Esophagus muscularis mucosa (tissue), 4 donors: Measurements from ENCODE around the gene APOBEC3C. TPM values are rescaled to one million over a fixed set of nuclear protein-coding genes. Genes with fewer than 3 reads are reported as not detected.
"Not testable (repeated sequence)": the region's sequence is repeated elsewhere in the genome, so short reads cannot be mapped to it uniquely, and the experiment has no call there.

Source experiments
- DNase-seq: peaks from one replicate; pipeline ENCODE4 v3.0.0-alpha.2; 2017; ENCODE audit errors: extremely low spot score
- H3K27ac ChIP-seq, 4 donors: fragments of 200-600 bp; sonication (generic); replicated peaks in 1 of 4; 1 replicate in 3 of 4; 2 replicates in 1 of 4; pipeline ENCODE4 v1.5.1; 2016 to 2019; ENCODE audit warnings: mild to moderate bottlenecking in 1 of 4
- H3K27me3 ChIP-seq, 4 donors: fragments of 200-600 bp; sonication (generic); one replicate each; pipeline versions ENCODE4 v1.5.1 to v1.6.0; 2016 to 2019
- H3K36me3 ChIP-seq, 4 donors: fragments of 200-600 bp; sonication (generic); one replicate each; pipeline ENCODE4 v1.5.1; 2016 to 2019
- H3K4me1 ChIP-seq, 4 donors: fragments of 200-600 bp; sonication (generic); one replicate each; pipeline ENCODE4 v1.5.1; 2016 to 2019
- H3K4me3 ChIP-seq, 4 donors: fragments of 200-600 bp; sonication (generic); 1 replicate in 2 of 4; 2 replicates in 2 of 4; pipeline ENCODE4 v1.5.1; 2016 to 2019; ENCODE audit warnings: mild to moderate bottlenecking in 4 of 4, moderate library complexity in 1 of 4
- H3K9me3 ChIP-seq, 4 donors: fragments of 200-600 bp; sonication (generic); 1 replicate in 3 of 4; 2 replicates in 1 of 4; pipeline ENCODE4 v1.5.1; 2016 to 2019
- CTCF ChIP-seq, 3 experiments: fragments of 200-600 bp in 2 of 3; fragments of 450-650 bp in 1 of 3; sonication (generic) in 2 of 3; IDR thresholded peaks; one replicate each; pipeline ENCODE4 v1.5.1; 2017 to 2019; ENCODE audit warnings: antibody characterized with exemption in 3 of 3, mild to moderate bottlenecking in 2 of 3, moderate library complexity in 1 of 3
- EP300 ChIP-seq: sonication (generic); formaldehyde crosslinking; IDR thresholded peaks from one replicate; pipeline ENCODE4 v1.6.1; 2017; ENCODE audit warnings: antibody characterized with exemption
- POLR2A ChIP-seq: fragments of 450-650 bp; IDR thresholded peaks from one replicate; pipeline ENCODE4 v1.6.1; 2017; ENCODE audit warnings: antibody characterized with exemption, moderate library complexity, mild to moderate bottlenecking, low read depth
- POLR2AphosphoS5 ChIP-seq, 2 donors: sonication (generic); formaldehyde crosslinking; IDR thresholded peaks; one replicate each; pipeline ENCODE4 v1.6.1; 2017; ENCODE audit warnings: antibody characterized with exemption in 2 of 2
- WGBS: methylation state at CpG from one replicate; pipeline ENCODE4 v1.1.5; 2018; 5-methylcytosine and 5-hydroxymethylcytosine counted together
- intact Hi-C: fragments of 100-400 bp; cut with DNase I; formaldehyde crosslinking; loops from one replicate; pipeline ENCODE4 v1.15.1; 2023
- total RNA-seq, 4 donors: library from RNA; depleted of rRNA; stranded (reverse); fragments of >200 nt; gene quantifications; one replicate each; pipeline versions ENCODE4 v1.1.0 to v1.2.1, GENCODE V29; 2016

The APOBEC3C gene
- total RNA-seq, 4 donors from 2014 or later = 7.1 to 11.3 (median 8.8) TPM

DNA sequence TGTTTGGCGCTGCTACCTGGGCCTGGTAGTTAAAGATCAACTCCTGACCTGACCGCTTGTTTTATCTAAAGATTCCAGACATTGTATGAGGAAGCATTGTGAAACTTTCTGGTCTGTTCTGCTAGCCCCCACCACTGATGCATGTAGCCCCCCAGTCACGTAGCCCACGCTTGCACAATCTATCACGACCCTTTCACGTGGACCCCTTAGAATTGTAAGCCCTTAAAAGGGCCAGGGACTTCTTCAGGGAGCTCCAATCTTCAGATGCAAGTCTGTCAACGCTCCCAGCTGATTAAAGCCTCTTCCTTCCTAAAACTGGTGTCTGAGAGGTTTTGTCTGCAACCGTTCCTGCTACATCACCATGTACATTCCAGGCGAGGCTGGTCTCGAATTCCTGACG is 41.6 kb downstream of the APOBEC3C start:
- Histone ChIP-seq H3K27ac (no peak overlapping the region), H3K27me3 (peaks cover 0 to 9% (median 0%) of the 10 kb centered on the region in 4 donors), H3K9me3 (no peaks in the 10 kb centered on the region), H3K36me3 (no peaks in the 10 kb centered on the region), H3K4me3 (no peak overlapping the region), H3K4me1 (no peaks in the 10 kb centered on the region)
- intact Hi-C loops = no loop called here
- 85% methylated on average over 11 of the region's 11 CpGs for WGBS
- TF ChIP-seq CTCF (IDR thresholded peaks at IDR 0.05) (no peak), POLR2AphosphoS5 (IDR thresholded peaks at IDR 0.05) (no peak), EP300 (no peak), POLR2A (no peak)
- no peak for DNase-seq

DNA sequence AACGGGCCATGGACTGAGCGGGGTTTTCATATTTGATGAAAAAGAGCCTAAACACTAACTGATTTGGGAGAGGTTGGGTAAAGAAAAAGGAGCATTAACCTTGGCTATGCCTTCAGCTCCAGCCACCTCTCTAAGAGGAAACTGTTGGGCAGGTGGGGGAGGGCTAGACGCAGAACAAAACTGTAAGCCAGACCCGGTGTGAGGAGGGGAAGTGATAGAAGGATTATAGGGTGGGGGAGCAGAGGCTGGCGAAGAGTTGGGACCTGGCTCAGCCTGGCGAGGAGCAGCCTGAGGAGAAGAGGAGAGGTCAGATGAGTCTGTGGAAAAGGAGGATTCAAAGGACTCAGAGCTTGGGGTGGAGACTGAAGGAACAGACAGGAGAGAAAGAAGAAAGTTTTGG is 47.2 kb downstream of the APOBEC3C start:
- intact Hi-C loops, H3K27ac ChIP-seq, DNase-seq, H3K4me3 ChIP-seq, H3K4me1 ChIP-seq, H3K36me3 ChIP-seq, H3K27me3 ChIP-seq, H3K9me3 ChIP-seq: not testable (repeated sequence)
- 70% methylated on average over 6 of the region's 6 CpGs for WGBS

DNA sequence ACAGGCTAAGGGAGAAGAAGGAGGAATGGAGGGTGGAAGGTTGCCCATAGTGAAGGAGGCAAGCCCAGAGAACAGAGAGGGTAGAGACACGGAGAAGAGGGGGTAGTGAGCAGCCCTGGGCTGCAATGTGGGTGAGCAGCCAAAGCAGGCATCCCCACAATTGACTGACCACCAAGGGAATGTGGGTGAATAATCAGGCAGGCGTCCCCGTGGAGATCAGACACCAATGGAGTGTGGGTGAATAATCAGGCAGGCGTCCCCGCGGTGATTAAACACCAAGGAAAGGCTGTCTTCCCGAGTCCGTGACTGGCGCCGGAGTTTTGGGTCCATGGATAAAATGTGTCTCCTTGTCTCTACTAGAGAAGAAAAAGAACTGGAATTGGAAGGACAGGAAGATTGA is 47.9 kb downstream of the APOBEC3C start:
- DNase-seq, H3K4me1 ChIP-seq, H3K27ac ChIP-seq, H3K36me3 ChIP-seq, H3K27me3 ChIP-seq, H3K9me3 ChIP-seq, intact Hi-C loops, H3K4me3 ChIP-seq: not testable (repeated sequence)
- WGBS = 82% methylated on average over 10 of the region's 10 CpGs

GRCh38 chr22:39063904-39064303 is 49.8 kb downstream of the APOBEC3C start:
- H3K27me3 ChIP-seq, H3K36me3 ChIP-seq, H3K4me1 ChIP-seq, H3K27ac ChIP-seq, H3K4me3 ChIP-seq, H3K9me3 ChIP-seq, intact Hi-C loops, DNase-seq: not testable (repeated sequence)
- WGBS = 93% methylated on average over 8 of the region's 8 CpGs

DNA sequence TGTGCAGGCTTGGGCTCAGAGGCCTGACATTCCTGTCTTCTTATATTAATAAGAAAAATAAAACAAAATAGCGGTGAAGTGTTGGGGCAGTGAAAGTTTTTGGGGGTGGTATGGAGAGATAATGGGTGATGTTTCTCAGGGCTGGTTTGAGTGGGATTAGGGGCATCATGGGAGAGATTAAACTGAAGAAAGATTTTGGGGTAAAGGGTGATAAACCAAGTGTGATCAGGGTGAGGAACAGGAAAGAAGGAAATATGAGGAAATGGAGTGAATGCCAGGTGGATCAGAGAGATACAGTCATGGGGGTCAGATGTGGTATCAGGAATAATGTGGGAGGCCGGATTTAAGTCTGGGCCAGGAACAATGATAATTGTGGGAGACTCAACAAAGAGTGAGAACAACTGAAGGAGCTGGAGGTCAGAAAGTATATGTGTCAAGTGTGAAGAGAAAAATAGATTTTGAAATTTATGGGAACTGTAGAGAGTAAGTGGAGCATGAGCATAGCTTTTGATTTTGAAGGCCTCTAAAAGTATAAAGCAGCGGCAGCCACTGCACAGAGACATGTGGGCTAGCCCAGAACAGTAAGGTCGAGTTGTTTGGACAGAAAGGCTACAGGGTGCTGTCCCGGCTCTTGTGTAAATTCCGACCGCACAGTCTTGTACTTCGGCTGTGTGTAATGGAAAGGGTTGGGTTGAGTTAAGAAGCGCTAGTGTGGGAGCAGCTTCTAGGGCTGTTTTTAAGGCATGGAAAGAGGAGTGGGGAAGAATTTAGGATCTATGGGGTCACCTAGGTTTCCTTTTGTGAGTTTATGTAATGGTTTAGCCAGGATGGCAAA is 52.6 kb downstream of the APOBEC3C start:
- H3K36me3 ChIP-seq, H3K4me3 ChIP-seq, DNase-seq, H3K4me1 ChIP-seq, H3K9me3 ChIP-seq, H3K27me3 ChIP-seq, H3K27ac ChIP-seq, intact Hi-C loops: not testable (repeated sequence)
- WGBS = 88% methylated on average over 9 of the region's 9 CpGs

DNA sequence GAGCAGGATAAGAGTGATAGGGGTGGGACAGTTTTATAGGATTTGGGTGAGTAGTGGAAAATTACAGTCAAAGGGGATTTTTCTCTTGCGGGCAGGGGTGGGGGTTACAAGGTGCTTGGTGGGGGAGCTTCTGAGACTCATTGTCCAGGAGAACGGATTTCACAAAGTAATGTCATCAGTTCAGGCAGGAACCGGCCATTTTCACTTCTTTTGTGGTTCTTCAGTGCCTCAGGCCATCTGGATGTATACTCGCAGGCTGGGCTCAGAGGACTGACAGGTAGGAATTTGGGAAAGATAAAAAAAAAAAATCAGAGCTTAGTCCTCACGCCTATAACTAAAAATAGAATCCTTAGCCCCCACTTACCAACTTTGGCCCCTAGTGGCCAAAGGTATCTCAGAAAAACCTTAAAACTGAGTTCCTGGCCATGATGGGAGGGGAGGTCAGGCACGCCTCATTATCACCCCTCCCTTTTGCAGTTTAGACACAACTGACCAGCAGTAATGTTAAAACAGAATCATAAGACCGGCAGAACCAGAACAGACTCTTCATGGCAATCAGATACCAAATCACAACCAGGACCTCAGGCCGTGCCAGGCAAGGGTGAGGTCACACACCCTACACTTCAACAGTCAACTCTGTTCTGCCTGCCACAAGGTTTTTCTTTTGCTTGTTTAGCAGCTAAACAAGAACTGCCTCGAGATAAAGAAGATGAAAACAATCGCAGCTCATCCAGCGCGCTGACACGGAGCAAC is 54.2 kb downstream of the APOBEC3C start:
- WGBS = 84% methylated on average over 12 of the region's 13 CpGs
- TF ChIP-seq POLR2A (no peak), EP300 (no peak), POLR2AphosphoS5 (IDR thresholded peaks at IDR 0.05) (no peak)
- H3K27ac ChIP-seq = no peak overlapping the region

More for the DNA sequence above, 54.2 kb downstream of the APOBEC3C start:
- Histone ChIP-seq H3K27me3 (no peaks in the 10 kb centered on the region), H3K4me1 (no peaks in the 10 kb centered on the region), H3K36me3 (no peaks in the 10 kb centered on the region), H3K4me3 (no peak overlapping the region), H3K9me3 (no peaks in the 10 kb centered on the region)
- no peak for DNase-seq
- intact Hi-C loops = no loop called here

Other genes starting within 250 kb of the APOBEC3C start
- 10 to 100 TPM in 3 of 4 donors, 1 to 10 TPM in 1; 9.3 to 15.2 (median 12.8) TPM for gene DNAL4, start 220.1 kb upstream of the APOBEC3C start, total RNA-seq
- 10 to 100 TPM in 1 of 4 donors, 1 to 10 TPM in 3; 8.2 to 15.0 (median 8.8) TPM for gene NPTXR, start 170.2 kb upstream of the APOBEC3C start, total RNA-seq
- gene CBX6, start 142.0 kb upstream of the APOBEC3C start, total RNA-seq = 100 to 1,000 TPM in 3 of 4 donors, 10 to 100 TPM in 1; 73.7 to 172 (median 129) TPM
- 1 to 10 TPM in 1 of 4 donors, under 1 TPM in 1, not detected in 2; 0.58 to 8.0 TPM for gene APOBEC3A, start 56.6 kb upstream of the APOBEC3C start, total RNA-seq
- gene APOBEC3B, start 31.9 kb upstream of the APOBEC3C start, total RNA-seq = under 1 TPM in 1 of 4 donors, not detected in 3; 0.50 TPM
- gene APOBEC3D, start 6.9 kb downstream of the APOBEC3C start, total RNA-seq = 1 to 10 TPM in 2 of 4 donors, under 1 TPM in 2; 0.66 to 3.4 (median 1.1) TPM
- 1 to 10 TPM; 2.8 to 5.0 (median 3.9) TPM for gene APOBEC3F, start 26.6 kb downstream of the APOBEC3C start, total RNA-seq
- 1 to 10 TPM; 4.1 to 7.9 (median 5.5) TPM for gene APOBEC3G, start 63.0 kb downstream of the APOBEC3C start, total RNA-seq
- under 1 TPM in 1 of 4 donors, not detected in 3; 0.39 TPM for gene APOBEC3H, start 83.0 kb downstream of the APOBEC3C start, total RNA-seq
- 100 to 1,000 TPM; 129 to 251 (median 173) TPM for gene CBX7, start 138.4 kb downstream of the APOBEC3C start, total RNA-seq
- gene PDGFB, start 230.7 kb downstream of the APOBEC3C start, total RNA-seq = 10 to 100 TPM; 12.3 to 25.4 (median 18.8) TPM